ENCODE measurements around the gene GOT1. TPM values are rescaled to one million over a fixed set of nuclear protein-coding genes. Genes with fewer than 3 reads are reported as not detected.

GOT1 gene
- polyA plus RNA-seq, 3 donors: 2.6 to 10.4 (median 8.2) TPM

DNA sequence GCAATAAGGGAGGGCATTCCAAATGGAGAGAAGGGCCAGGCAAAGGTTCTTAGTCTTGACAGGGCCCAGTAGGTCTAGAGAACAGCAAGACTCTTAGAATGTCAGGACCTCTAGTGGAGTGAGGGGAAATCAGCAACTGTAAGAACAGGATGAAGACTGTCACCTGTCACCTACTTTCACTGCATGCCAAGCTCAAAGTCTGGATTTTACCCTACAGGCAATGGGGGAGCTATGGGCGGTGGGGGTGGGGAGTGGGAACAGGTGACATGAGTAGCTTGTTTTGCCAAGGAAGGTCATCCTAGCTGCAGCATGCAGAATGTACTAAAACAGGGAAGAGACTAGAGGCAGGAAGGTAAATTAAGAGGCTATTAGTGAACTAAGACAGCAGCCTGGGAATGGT lies 18.3 kb downstream of the GOT1 start:
- Mint-ChIP-seq H3K4me3 (no peak overlapping the region), H3K9me3 (peaks cover 0 to 3% (median 1%) of the 10 kb centered on the region in 7 donors), H3K27me3 (ENCODE audit: low read depth in 3 of 3) (no peaks in the 10 kb centered on the region), H3K4me1 (no peaks in the 10 kb centered on the region), H3K27ac (peak overlapping the region in 1 of 7 donors; percentile 60), H3K36me3 (peaks cover 7 to 22% of the 10 kb centered on the region in 2 donors)
- Histone ChIP-seq H2AFZ (ENCODE audit: insufficient read depth, low read depth, low read length, poor library complexity, severe bottlenecking) (no peak overlapping the region), H3K4me1 (ENCODE audit: control insufficient read depth in 1 of 2, insufficient read depth in 2 of 2, low read length in 2 of 2) (no peaks in the 10 kb centered on the region), H3K27me3 (ENCODE audit: control insufficient read depth in 2 of 2, insufficient read depth in 2 of 2, low read length in 2 of 2) (no peaks in the 10 kb centered on the region), H3K4me2 (replicated peaks; ENCODE audit: extremely low read depth, low read length, poor library complexity, severe bottlenecking) (no peak overlapping the region), H3K9me3 (replicated peaks in 1 of 2; ENCODE audit: control insufficient read depth in 1 of 2, insufficient read depth in 1 of 2, low read length in 2 of 2) (no peaks in the 10 kb centered on the region), H3K4me3 (replicated peaks in 1 of 3; ENCODE audit: low read depth in 2 of 3, low read length in 3 of 3) (no peak overlapping the region), H3K36me3 (replicated peaks in 1 of 2; ENCODE audit: control insufficient read depth in 1 of 2, insufficient read depth in 2 of 2, low read length in 2 of 2) (no peaks in the 10 kb centered on the region), H3K9ac (ENCODE audit: insufficient read depth, low read length, poor library complexity, severe bottlenecking) (no peak overlapping the region), H3K79me2 (ENCODE audit: insufficient read depth, low read length) (no peaks in the 10 kb centered on the region), H4K20me1 (ENCODE audit: insufficient read depth, low read length) (no peaks in the 10 kb centered on the region), H3K27ac (ENCODE audit: low read depth in 1 of 2, low read length in 2 of 2) (no peak overlapping the region)
- no CpG with 5 or more reads among the region's 1 CpG for WGBS (ENCODE audit: insufficient coverage)
- intact Hi-C loops (cut with micrococcal nuclease): no loop called here
- no peak for DNase-seq
- TF ChIP-seq, protein P1, sequence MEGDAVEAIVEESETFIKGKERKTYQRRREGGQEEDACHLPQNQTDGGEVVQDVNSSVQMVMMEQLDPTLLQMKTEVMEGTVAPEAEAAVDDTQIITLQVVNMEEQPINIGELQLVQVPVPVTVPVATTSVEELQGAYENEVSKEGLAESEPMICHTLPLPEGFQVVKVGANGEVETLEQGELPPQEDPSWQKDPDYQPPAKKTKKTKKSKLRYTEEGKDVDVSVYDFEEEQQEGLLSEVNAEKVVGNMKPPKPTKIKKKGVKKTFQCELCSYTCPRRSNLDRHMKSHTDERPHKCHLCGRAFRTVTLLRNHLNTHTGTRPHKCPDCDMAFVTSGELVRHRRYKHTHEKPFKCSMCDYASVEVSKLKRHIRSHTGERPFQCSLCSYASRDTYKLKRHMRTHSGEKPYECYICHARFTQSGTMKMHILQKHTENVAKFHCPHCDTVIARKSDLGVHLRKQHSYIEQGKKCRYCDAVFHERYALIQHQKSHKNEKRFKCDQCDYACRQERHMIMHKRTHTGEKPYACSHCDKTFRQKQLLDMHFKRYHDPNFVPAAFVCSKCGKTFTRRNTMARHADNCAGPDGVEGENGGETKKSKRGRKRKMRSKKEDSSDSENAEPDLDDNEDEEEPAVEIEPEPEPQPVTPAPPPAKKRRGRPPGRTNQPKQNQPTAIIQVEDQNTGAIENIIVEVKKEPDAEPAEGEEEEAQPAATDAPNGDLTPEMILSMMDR (IDR thresholded peaks at IDR 0.05): no peak

DNA sequence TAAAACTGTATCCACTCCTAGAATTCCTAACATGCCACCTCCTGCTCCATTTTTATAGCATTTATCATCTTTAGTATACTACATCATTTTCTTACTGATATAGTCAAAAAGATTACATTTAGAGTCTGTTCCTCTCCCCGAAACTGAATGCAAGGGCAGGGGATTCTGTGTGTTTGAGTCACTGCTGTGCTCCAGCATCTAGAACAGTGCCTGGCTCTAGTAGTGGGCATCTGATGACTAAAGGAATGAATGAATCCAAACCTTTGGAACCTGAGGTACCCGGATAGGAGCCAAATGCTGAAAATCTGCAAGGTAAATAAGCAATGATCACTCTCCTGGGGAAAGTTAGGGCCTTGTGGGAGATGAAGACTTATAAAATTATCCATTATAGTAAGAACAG lies 18.9 kb downstream of the GOT1 start:
- no peak for DNase-seq
- H3K4me2 ChIP-seq (replicated peaks; ENCODE audit: extremely low read depth, low read length, poor library complexity, severe bottlenecking): no peak overlapping the region
- H3K27ac ChIP-seq (ENCODE audit: low read depth in 1 of 2, low read length in 2 of 2): no peak overlapping the region
- no peaks in the 10 kb centered on the region for H3K9me3 ChIP-seq (replicated peaks in 1 of 2; ENCODE audit: control insufficient read depth in 1 of 2, insufficient read depth in 1 of 2, low read length in 2 of 2)
- no peak overlapping the region for H2AFZ ChIP-seq (ENCODE audit: insufficient read depth, low read depth, low read length, poor library complexity, severe bottlenecking)
- no CpG with 5 or more reads among the region's 2 CpGs for WGBS (ENCODE audit: insufficient coverage)
- no peaks in the 10 kb centered on the region for H3K27me3 ChIP-seq (ENCODE audit: control insufficient read depth in 2 of 2, insufficient read depth in 2 of 2, low read length in 2 of 2)
- Mint-ChIP-seq H3K27ac (no peak overlapping the region), H3K9me3 (peaks cover 0 to 3% (median 1%) of the 10 kb centered on the region in 7 donors), H3K4me1 (no peaks in the 10 kb centered on the region), H3K4me3 (no peak overlapping the region), H3K36me3 (peaks cover 8 to 25% of the 10 kb centered on the region in 2 donors), H3K27me3 (ENCODE audit: low read depth in 3 of 3) (no peaks in the 10 kb centered on the region)
- H3K9ac ChIP-seq (ENCODE audit: insufficient read depth, low read length, poor library complexity, severe bottlenecking): no peak overlapping the region
- H3K36me3 ChIP-seq (replicated peaks in 1 of 2; ENCODE audit: control insufficient read depth in 1 of 2, insufficient read depth in 2 of 2, low read length in 2 of 2): peaks cover 0 to under 1% of the 10 kb centered on the region in 2 donors
- H4K20me1 ChIP-seq (ENCODE audit: insufficient read depth, low read length): no peaks in the 10 kb centered on the region
- TF ChIP-seq, protein P1 (IDR thresholded peaks at IDR 0.05): no peak
- H3K4me1 ChIP-seq (ENCODE audit: control insufficient read depth in 1 of 2, insufficient read depth in 2 of 2, low read length in 2 of 2): no peaks in the 10 kb centered on the region
- H3K79me2 ChIP-seq (ENCODE audit: insufficient read depth, low read length): no peaks in the 10 kb centered on the region
- H3K4me3 ChIP-seq (replicated peaks in 1 of 3; ENCODE audit: low read depth in 2 of 3, low read length in 3 of 3): no peak overlapping the region
- intact Hi-C loops (cut with micrococcal nuclease): no loop called here

All from CD14-positive monocyte (primary cell).